OCI-LY3 (cell line): ENCODE results near the gene TNFAIP2.

ENCODE experiments used
- EZH2phosphoT487 ChIP-seq: fragments of 200-600 bp; shearing (Covaris generic); IDR thresholded peaks from 2 replicates; pipeline ENCODE4 v1.6.1; 2018; ENCODE audit warnings: antibody characterized with exemption, mixed run types, low read depth
- TF ChIP-seq, protein P1 (sequence below): fragments of 200-600, 300-600 bp; sonication (generic); IDR thresholded peaks from 2 replicates; pipeline ENCODE4 v1.5.1; 2014; ENCODE audit warnings: antibody characterized with exemption, low read length, low read depth

DNA sequence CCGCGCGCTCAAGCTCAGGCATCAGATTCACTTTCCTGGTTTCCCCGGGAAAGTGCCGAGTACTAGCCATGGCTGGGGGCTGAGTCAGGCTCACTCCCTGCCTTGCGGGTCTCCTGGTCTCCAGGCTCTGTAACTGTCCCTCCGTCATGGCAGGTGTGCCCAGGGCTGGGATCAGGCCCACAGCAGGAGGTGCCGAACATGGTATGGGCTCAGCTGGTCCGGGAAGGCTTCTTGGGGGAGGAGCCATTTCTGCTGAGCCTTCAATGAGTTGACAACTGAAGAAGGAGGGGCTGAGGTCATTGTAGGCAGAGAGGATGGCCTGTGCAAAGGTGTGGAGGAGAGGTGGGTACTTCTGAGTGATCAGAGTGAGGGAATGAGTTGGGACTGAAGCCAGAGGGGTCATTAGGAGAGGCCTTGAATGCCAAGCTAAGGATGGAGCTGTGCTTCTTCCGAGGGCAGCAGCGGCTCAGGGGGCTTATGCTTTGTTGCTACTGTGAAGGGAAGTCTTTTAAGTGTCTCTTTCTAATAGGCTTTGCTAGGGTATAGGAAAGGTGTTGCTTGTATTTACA, 28.0 kb upstream of the TNFAIP2 start:
- TF ChIP-seq, protein P1, sequence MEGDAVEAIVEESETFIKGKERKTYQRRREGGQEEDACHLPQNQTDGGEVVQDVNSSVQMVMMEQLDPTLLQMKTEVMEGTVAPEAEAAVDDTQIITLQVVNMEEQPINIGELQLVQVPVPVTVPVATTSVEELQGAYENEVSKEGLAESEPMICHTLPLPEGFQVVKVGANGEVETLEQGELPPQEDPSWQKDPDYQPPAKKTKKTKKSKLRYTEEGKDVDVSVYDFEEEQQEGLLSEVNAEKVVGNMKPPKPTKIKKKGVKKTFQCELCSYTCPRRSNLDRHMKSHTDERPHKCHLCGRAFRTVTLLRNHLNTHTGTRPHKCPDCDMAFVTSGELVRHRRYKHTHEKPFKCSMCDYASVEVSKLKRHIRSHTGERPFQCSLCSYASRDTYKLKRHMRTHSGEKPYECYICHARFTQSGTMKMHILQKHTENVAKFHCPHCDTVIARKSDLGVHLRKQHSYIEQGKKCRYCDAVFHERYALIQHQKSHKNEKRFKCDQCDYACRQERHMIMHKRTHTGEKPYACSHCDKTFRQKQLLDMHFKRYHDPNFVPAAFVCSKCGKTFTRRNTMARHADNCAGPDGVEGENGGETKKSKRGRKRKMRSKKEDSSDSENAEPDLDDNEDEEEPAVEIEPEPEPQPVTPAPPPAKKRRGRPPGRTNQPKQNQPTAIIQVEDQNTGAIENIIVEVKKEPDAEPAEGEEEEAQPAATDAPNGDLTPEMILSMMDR = no peak
- TF ChIP-seq EZH2phosphoT487 = no peak
